K562 (cell line): Measurements from ENCODE around the gene DACT1. TPM values are rescaled to one million over a fixed set of nuclear protein-coding genes. Genes with fewer than 3 reads are reported as not detected.

Source experiments
- ATAC-seq: fragments of 200-7000 bp; cut with Tn5 transposase; 3 replicates; pipeline ENCODE4 v1.9.1; 2020; ENCODE audit warnings: moderate library complexity
- BruUV-seq: library from RNA; stranded (reverse); fragments of 400-500 nt; replicated peaks from 2 replicates; lab custom pipeline; 2021; lab: Mats Ljungman, UMichigan
- CTCF ChIA-PET: fragments of 300-600 bp; formaldehyde crosslinking; extraction: SDS; loops from one replicate; lab custom pipeline; 2021; ENCODE audit warnings: low intra/inter-chr PET ratio; lab: Yijun Ruan, JAX
- POLR2A ChIA-PET: fragments of 300-600, 350-650 bp; sonication (Branson Sonifier 250); formaldehyde crosslinking; extraction: SDS; loops from one replicate; lab custom pipeline; 2021; ENCODE audit warnings: antibody characterized with exemption, inconsistent platforms; lab: Yijun Ruan, JAX
- DNase-seq, 4 experiments: peaks; one replicate each; pipeline versions ENCODE4 v3.0.0 to v3.0.0-alpha.2; 2011 to 2018; ENCODE audit warnings: low spot score in 3 of 4, mixed read lengths in 3 of 4; ENCODE audit errors: extremely low read depth in 1 of 4
- FAIRE-seq: peaks from 2 replicates; lab custom pipeline; 2011; peaks lifted over from hg19 to GRCh38; lab: Jason Lieb, UNC
- H2AFZ ChIP-seq: 2 replicates; pipeline ENCODE4 v1.6.0; 2011; ENCODE audit warnings: low read depth, low read length, control low read depth, inconsistent platforms
- H3K27ac ChIP-seq: fragments of 200-600 bp; 3 replicates; pipeline ENCODE4 v1.8.0; 2011; ENCODE audit warnings: low read depth, mild to moderate bottlenecking, control low read depth, inconsistent platforms, low read length, moderate library complexity, mixed read lengths; ENCODE audit errors: extremely low read depth
- H3K27me3 ChIP-seq, 2 experiments: fragments of 300-600 bp in 1 of 2; 2 replicates in 1 of 2; 3 replicates in 1 of 2; pipeline versions ENCODE4 v1.6.0 to v1.8.0; 2011; ENCODE audit warnings: inconsistent platforms in 2 of 2, low read length in 2 of 2, mild to moderate bottlenecking in 1 of 2, mixed read lengths in 1 of 2, moderate library complexity in 1 of 2; ENCODE audit not compliant: control insufficient read depth in 2 of 2, insufficient read depth in 2 of 2
- H3K36me3 ChIP-seq: fragments of 300-600 bp; 3 replicates; pipeline ENCODE4 v1.8.0; 2011; ENCODE audit warnings: mild to moderate bottlenecking, low read length, inconsistent platforms; ENCODE audit not compliant: control insufficient read depth, insufficient read depth
- H3K4me1 ChIP-seq, 2 experiments: fragments of 200-600 bp in 1 of 2; replicated peaks in 1 of 2; 2 replicates in 1 of 2; 3 replicates in 1 of 2; pipeline versions ENCODE4 v1.5.1 to v1.8.0; 2011; ENCODE audit warnings: inconsistent platforms in 2 of 2, low read length in 2 of 2, mild to moderate bottlenecking in 1 of 2, mixed read lengths in 1 of 2, moderate library complexity in 1 of 2; ENCODE audit not compliant: control insufficient read depth in 2 of 2, insufficient read depth in 2 of 2
- H3K4me2 ChIP-seq: 2 replicates; pipeline ENCODE4 v1.6.1; 2011; ENCODE audit warnings: low read length, control low read depth, inconsistent platforms, mixed read lengths; ENCODE audit not compliant: insufficient read depth
- H3K4me3 ChIP-seq: fragments of 200-600 bp; sonication (generic), shearing (Covaris generic); 2 replicates; pipeline ENCODE4 v1.5.1; 2016; ENCODE audit warnings: control low read depth, inconsistent platforms
- H3K79me2 ChIP-seq: fragments of 200-600 bp; 3 replicates; pipeline ENCODE4 v1.8.0; 2011; ENCODE audit warnings: low read length, inconsistent platforms; ENCODE audit not compliant: control insufficient read depth, insufficient read depth
- H3K9ac ChIP-seq, 2 experiments: 2 replicates each; pipeline versions ENCODE4 v1.6.0 to v1.6.1; 2011; ENCODE audit warnings: low read depth in 2 of 2, low read length in 2 of 2, control low read depth in 1 of 2, inconsistent platforms in 1 of 2, mild to moderate bottlenecking in 1 of 2, mixed read lengths in 1 of 2; ENCODE audit not compliant: insufficient read depth in 1 of 2
- H3K9me1 ChIP-seq: one replicate; pipeline ENCODE4 v1.6.0; 2011; ENCODE audit warnings: inconsistent platforms, mild to moderate bottlenecking, low read length, moderate library complexity; ENCODE audit not compliant: control insufficient read depth, insufficient read depth
- H3K9me3 ChIP-seq: replicated peaks from 2 replicates; pipeline ENCODE4 v1.5.1; 2011; ENCODE audit warnings: low read depth, low read length, inconsistent platforms; ENCODE audit not compliant: control insufficient read depth, insufficient read depth
- H4K20me1 ChIP-seq: replicated peaks from 2 replicates; pipeline ENCODE4 v1.6.1; 2011; ENCODE audit warnings: low read length, inconsistent platforms, mixed read lengths; ENCODE audit not compliant: control insufficient read depth, insufficient read depth
- ARID1B ChIP-seq: fragments of 450-650 bp; IDR thresholded peaks from 2 replicates; pipeline ENCODE4 v1.6.1; 2016; ENCODE audit warnings: antibody characterized with exemption, mild to moderate bottlenecking, inconsistent platforms
- KLF16 ChIP-seq: IDR thresholded peaks from 2 replicates; pipeline ENCODE4 v1.6.1; 2016; ENCODE audit warnings: antibody characterized with exemption
- MCM7 ChIP-seq, 2 experiments: fragments of 450-650 bp; IDR thresholded peaks; 2 replicates each; pipeline ENCODE4 v1.6.1; 2016 to 2018
- MED1 ChIP-seq: sonication (generic); formaldehyde crosslinking; IDR thresholded peaks from 2 replicates; pipeline ENCODE4 v1.8.1; 2023; ENCODE audit warnings: missing genetic modification reagents, borderline replicate concordance
- ZNF766 ChIP-seq: fragments of 200-800 bp; sonication (Bioruptor generic); conservative IDR thresholded peaks from 2 replicates; pipeline ENCODE4 v1.6.1; 2016; ENCODE audit warnings: missing genetic modification characterization, missing compliant biosample characterization
- WGBS: fragments of 100-300 bp; shearing (Covaris generic); methylation state at CpG from one replicate; pipeline ENCODE4 v1.1.6; 2016; ENCODE audit warnings: low coverage, mixed read lengths; ENCODE audit not compliant: insufficient coverage; ENCODE audit errors: missing lambda C conversion rate; 5-methylcytosine and 5-hydroxymethylcytosine counted together
- in situ Hi-C: fragments of 300-500 bp; cut with MboI; formaldehyde crosslinking; loops from 4 replicates; pipeline ENCODE4 v1.15.0; 2018; ENCODE audit warnings: inconsistent platforms, mixed read lengths
- intact Hi-C: fragments of 100-400 bp; cut with micrococcal nuclease; formaldehyde crosslinking; loops from 2 replicates; pipeline ENCODE4 v1.14.2; 2022
- polyA plus RNA-seq, 8 experiments: library from polyadenylated mRNA; depleted of rRNA in 4 of 8; stranded (reverse) in 5 of 8; unstranded in 3 of 8; fragments of >200 nt; fragmentation: Nextera tagmentation in 2 of 8; fragmentation: Illumina TruSeq in 1 of 8; extraction: Ambion mirVana in 2 of 8; extraction: Trizol in 1 of 8; gene quantifications; 2 replicates each; pipeline versions ENCODE4 v1.2.1 to v1.2.3, GENCODE V29; 2011 to 2014; ENCODE audit warnings: inconsistent platforms in 1 of 8, missing spikeins in 1 of 8
- total RNA-seq, 7 experiments: library from RNA; depleted of rRNA in 6 of 7; stranded (reverse); fragments of >200 nt in 6 of 7; fragmentation: Illumina TruSeq in 2 of 7; extraction: Trizol in 2 of 7; gene quantifications; 2 replicates each; pipeline versions ENCODE4 v1.2.1 to v1.2.3, GENCODE V29; 2011 to 2021; ENCODE audit warnings: low replicate concordance in 1 of 7
- TF ChIP-seq, protein P1 (sequence below): fragments of 250-450 bp; sonication (Bioruptor Pico); IDR thresholded peaks from 2 replicates; pipeline ENCODE4 v1.4.0; 2020; ENCODE audit warnings: mild to moderate bottlenecking, moderate library complexity, borderline replicate concordance
- TF ChIP-seq, protein P2 (sequence below): fragments of 250-450 bp; sonication (Bioruptor Pico); IDR thresholded peaks from 2 replicates; pipeline ENCODE4 v1.5.0; 2020; ENCODE audit warnings: mild to moderate bottlenecking
- TF ChIP-seq, protein P3 (sequence below): sonication (generic); formaldehyde crosslinking; IDR thresholded peaks from 2 replicates; pipeline ENCODE4 v1.8.0; 2022; ENCODE audit warnings: missing genetic modification reagents, mild to moderate bottlenecking, borderline replicate concordance
- TF ChIP-seq, protein P4 (sequence below): fragments of 250-450 bp; sonication (Bioruptor Pico); IDR thresholded peaks from 2 replicates; pipeline ENCODE4 v1.5.0; 2021; ENCODE audit warnings: mild to moderate bottlenecking, borderline replicate concordance
- TF ChIP-seq, protein P5 (sequence below): fragments of 250-450 bp; sonication (Bioruptor Pico); IDR thresholded peaks from 2 replicates; pipeline ENCODE4 v1.4.0; 2020; ENCODE audit warnings: mild to moderate bottlenecking

DACT1 gene
- total and polyA plus RNA-seq, 9 of the 15 experiments (the other 6 are each of a cell fraction or from before 2014, with no cell fraction given): 0.07 to 0.30 (median 0.13) TPM

DNA sequence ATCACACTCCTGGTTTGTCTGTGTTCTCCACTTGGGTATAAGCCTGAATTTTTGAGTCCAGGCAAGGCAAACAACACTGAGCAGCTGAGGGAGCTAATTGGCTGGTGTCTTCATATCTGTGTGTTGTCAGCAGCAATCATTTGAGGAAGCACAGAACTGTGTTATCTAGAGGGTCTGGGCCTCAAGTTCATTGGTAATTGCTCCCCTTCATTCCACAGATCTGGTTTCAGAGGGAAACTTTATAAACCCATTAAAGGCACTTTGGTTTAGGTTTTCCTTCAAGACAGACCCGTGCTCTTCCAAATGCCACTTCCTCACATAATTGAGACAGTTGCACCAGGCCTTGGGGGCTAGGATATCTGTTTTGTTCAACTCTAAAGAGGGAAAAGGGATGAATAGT, 5.6 kb downstream of the DACT1 start:
- CTCF ChIA-PET: no interaction called here
- intact Hi-C loops: loop anchor here (5.0 to 10.0 kb wide), 2 partner anchors 381 to 479 kb away; no protein-coding TSS in a partner anchor
- H3K27ac ChIP-seq: no peak overlapping the region
- H3K9ac ChIP-seq: no peak overlapping the region
- ATAC-seq (no peak), DNase-seq (no peak), FAIRE-seq (no peak)
- no peak overlapping the region for H3K4me2 ChIP-seq
- in situ Hi-C loops: no loop called here
- TF ChIP-seq, protein P1, sequence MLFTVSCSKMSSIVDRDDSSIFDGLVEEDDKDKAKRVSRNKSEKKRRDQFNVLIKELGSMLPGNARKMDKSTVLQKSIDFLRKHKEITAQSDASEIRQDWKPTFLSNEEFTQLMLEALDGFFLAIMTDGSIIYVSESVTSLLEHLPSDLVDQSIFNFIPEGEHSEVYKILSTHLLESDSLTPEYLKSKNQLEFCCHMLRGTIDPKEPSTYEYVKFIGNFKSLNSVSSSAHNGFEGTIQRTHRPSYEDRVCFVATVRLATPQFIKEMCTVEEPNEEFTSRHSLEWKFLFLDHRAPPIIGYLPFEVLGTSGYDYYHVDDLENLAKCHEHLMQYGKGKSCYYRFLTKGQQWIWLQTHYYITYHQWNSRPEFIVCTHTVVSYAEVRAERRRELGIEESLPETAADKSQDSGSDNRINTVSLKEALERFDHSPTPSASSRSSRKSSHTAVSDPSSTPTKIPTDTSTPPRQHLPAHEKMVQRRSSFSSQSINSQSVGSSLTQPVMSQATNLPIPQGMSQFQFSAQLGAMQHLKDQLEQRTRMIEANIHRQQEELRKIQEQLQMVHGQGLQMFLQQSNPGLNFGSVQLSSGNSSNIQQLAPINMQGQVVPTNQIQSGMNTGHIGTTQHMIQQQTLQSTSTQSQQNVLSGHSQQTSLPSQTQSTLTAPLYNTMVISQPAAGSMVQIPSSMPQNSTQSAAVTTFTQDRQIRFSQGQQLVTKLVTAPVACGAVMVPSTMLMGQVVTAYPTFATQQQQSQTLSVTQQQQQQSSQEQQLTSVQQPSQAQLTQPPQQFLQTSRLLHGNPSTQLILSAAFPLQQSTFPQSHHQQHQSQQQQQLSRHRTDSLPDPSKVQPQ (CRISPR knock-in tag): no peak
- TF ChIP-seq, protein P2, sequence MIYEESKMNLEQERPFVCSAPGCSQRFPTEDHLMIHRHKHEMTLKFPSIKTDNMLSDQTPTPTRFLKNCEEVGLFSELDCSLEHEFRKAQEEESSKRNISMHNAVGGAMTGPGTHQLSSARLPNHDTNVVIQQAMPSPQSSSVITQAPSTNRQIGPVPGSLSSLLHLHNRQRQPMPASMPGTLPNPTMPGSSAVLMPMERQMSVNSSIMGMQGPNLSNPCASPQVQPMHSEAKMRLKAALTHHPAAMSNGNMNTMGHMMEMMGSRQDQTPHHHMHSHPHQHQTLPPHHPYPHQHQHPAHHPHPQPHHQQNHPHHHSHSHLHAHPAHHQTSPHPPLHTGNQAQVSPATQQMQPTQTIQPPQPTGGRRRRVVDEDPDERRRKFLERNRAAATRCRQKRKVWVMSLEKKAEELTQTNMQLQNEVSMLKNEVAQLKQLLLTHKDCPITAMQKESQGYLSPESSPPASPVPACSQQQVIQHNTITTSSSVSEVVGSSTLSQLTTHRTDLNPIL (CRISPR knock-in tag): no peak
- no peak for TF ChIP-seq MED1 (CRISPR knock-in tag)
- TF ChIP-seq ZNF766: no peak
- TF ChIP-seq ARID1B: no peak
- no peak for TF ChIP-seq KLF16
- TF ChIP-seq, protein P3, sequence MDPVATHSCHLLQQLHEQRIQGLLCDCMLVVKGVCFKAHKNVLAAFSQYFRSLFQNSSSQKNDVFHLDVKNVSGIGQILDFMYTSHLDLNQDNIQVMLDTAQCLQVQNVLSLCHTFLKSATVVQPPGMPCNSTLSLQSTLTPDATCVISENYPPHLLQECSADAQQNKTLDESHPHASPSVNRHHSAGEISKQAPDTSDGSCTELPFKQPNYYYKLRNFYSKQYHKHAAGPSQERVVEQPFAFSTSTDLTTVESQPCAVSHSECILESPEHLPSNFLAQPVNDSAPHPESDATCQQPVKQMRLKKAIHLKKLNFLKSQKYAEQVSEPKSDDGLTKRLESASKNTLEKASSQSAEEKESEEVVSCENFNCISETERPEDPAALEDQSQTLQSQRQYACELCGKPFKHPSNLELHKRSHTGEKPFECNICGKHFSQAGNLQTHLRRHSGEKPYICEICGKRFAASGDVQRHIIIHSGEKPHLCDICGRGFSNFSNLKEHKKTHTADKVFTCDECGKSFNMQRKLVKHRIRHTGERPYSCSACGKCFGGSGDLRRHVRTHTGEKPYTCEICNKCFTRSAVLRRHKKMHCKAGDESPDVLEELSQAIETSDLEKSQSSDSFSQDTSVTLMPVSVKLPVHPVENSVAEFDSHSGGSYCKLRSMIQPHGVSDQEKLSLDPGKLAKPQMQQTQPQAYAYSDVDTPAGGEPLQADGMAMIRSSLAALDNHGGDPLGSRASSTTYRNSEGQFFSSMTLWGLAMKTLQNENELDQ: no peak
- TF ChIP-seq MCM7 (IDR thresholded peaks at IDR 0.05): no peak
- TF ChIP-seq, protein P4, sequence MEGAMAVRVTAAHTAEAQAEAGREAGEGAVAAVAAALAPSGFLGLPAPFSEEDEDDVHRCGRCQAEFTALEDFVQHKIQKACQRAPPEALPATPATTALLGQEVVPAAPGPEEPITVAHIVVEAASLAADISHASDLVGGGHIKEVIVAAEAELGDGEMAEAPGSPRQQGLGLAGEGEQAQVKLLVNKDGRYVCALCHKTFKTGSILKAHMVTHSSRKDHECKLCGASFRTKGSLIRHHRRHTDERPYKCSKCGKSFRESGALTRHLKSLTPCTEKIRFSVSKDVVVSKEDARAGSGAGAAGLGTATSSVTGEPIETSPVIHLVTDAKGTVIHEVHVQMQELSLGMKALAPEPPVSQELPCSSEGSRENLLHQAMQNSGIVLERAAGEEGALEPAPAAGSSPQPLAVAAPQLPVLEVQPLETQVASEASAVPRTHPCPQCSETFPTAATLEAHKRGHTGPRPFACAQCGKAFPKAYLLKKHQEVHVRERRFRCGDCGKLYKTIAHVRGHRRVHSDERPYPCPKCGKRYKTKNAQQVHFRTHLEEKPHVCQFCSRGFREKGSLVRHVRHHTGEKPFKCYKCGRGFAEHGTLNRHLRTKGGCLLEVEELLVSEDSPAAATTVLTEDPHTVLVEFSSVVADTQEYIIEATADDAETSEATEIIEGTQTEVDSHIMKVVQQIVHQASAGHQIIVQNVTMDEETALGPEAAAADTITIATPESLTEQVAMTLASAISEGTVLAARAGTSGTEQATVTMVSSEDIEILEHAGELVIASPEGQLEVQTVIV (CRISPR knock-in tag): no peak
- TF ChIP-seq, protein P5, sequence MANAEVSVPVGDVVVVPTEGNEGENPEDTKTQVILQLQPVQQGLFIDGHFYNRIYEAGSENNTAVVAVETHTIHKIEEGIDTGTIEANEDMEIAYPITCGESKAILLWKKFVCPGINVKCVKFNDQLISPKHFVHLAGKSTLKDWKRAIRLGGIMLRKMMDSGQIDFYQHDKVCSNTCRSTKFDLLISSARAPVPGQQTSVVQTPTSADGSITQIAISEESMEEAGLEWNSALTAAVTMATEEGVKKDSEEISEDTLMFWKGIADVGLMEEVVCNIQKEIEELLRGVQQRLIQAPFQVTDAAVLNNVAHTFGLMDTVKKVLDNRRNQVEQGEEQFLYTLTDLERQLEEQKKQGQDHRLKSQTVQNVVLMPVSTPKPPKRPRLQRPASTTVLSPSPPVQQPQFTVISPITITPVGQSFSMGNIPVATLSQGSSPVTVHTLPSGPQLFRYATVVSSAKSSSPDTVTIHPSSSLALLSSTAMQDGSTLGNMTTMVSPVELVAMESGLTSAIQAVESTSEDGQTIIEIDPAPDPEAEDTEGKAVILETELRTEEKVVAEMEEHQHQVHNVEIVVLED: no peak
- H3K9me3 ChIP-seq: no peaks in the 10 kb centered on the region; the same call in 1 of the 2 replicates
- H4K20me1 ChIP-seq: no peaks in the 10 kb centered on the region
- WGBS: 0% methylated on average over 1 of the region's 1 CpG
- peaks cover 3 to 21% of the 10 kb centered on the region in 2 experiments; a peak in 3 of 5 replicates for H3K27me3 ChIP-seq
- BruUV-seq: no TSS peak
- POLR2A ChIA-PET: no interaction called here
- peaks cover 0 to 16% of the 10 kb centered on the region in 2 experiments; a peak in 2 of 5 replicates for H3K4me1 ChIP-seq
- no peaks in the 10 kb centered on the region for H3K9me1 ChIP-seq
- no peaks in the 10 kb centered on the region for H3K79me2 ChIP-seq
- no peak overlapping the region for H2AFZ ChIP-seq
- no peaks in the 10 kb centered on the region for H3K36me3 ChIP-seq
- no peak overlapping the region for H3K4me3 ChIP-seq
